Activated T-cell treated with anti-CD3 and anti-CD28 coated beads, Interleukin-2, amount 50 U/mL, for 72 hours (primary cell): ENCODE measurements around the gene FUZ. TPM values are rescaled to one million over a fixed set of nuclear protein-coding genes. Genes with fewer than 3 reads are reported as not detected.

ENCODE experiments used
- ATAC-seq, 2 donors: fragments of 150-1000 bp; cut with Tn5 transposase; replicated peaks in 1 of 2; 2 replicates each; pipeline ENCODE4 v1.10.0; 2021; ENCODE audit warnings: moderate library complexity in 2 of 2, mild to moderate bottlenecking in 1 of 2
- DNase-seq, 2 donors: peaks; one replicate each; pipeline ENCODE4 v3.0.0; 2021 to 2022; ENCODE audit warnings: mixed read lengths in 1 of 2
- H3K27ac Mint-ChIP-seq: one replicate; pipeline ENCODE4 v1.8.0; 2022; ENCODE audit warnings: mild to moderate bottlenecking, moderate library complexity, mixed read lengths
- H3K27me3 Mint-ChIP-seq: one replicate; pipeline ENCODE4 v1.8.0; 2022; ENCODE audit warnings: low read depth, mixed read lengths
- H3K36me3 Mint-ChIP-seq, 2 donors: one replicate each; pipeline ENCODE4 v1.8.0; 2022; ENCODE audit warnings: mixed read lengths in 2 of 2, mild to moderate bottlenecking in 1 of 2; ENCODE audit not compliant: insufficient read depth in 2 of 2
- H3K4me1 Mint-ChIP-seq: one replicate; pipeline ENCODE4 v1.8.0; 2022; ENCODE audit warnings: low read depth, mixed read lengths
- H3K4me3 Mint-ChIP-seq, 2 donors: one replicate each; pipeline ENCODE4 v1.8.0; 2022; ENCODE audit warnings: mild to moderate bottlenecking in 2 of 2, mixed read lengths in 2 of 2, moderate library complexity in 2 of 2
- H3K9me3 Mint-ChIP-seq, 2 donors: one replicate each; pipeline ENCODE4 v1.8.0; 2022; ENCODE audit warnings: mixed read lengths in 2 of 2
- total RNA-seq, 2 donors: library from RNA; stranded (reverse); gene quantifications; one replicate each; pipeline ENCODE4 v1.2.3, GENCODE V29; 2022

The FUZ gene
- total RNA-seq, 2 donors from 2014 or later, result 24.7 to 37.3 TPM

DNA sequence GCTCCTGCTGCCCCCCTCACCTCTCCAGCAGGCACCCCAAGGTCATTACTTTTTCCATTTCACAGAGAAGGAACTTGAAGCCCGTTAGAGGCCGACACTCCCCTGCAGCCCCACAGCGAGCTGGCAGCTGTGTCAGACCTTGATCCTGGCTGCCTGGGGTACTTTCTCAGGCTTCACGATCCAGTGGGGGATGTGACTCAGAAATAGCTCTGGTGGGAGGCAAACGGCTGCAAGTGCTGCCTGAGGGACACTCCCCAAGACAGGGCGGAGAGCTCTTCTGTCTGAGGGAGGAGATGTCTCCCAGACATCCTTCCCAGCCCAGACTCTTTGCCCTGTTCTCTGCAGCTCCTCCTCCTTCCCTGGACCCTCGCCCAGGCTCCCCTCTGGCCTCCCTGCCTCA is 54.8 kb downstream of the FUZ start:
- Mint-ChIP-seq H3K9me3 (peaks cover 0 to 3% of the 10 kb centered on the region in 2 donors), H3K27me3 (no peaks in the 10 kb centered on the region), H3K36me3 (peaks cover 0 to 1% of the 10 kb centered on the region in 2 donors), H3K4me3 (no peak overlapping the region), H3K27ac (no peak overlapping the region), H3K4me1 (no peaks in the 10 kb centered on the region)
- DNase-seq (no peak), ATAC-seq (no peak)

Other genes with a start within 250 kb of the FUZ start
- 10 to 100 TPM; 66.0 to 72.7 TPM for gene NOSIP, start 232.7 kb downstream of the FUZ start, total RNA-seq
- gene PRRG2, start 232.0 kb downstream of the FUZ start, total RNA-seq, result 1 to 10 TPM in 1 of 2 donors, under 1 TPM in 1; 0.88 to 1.1 TPM
- 10 to 100 TPM; 23.9 to 24.6 TPM for gene PRR12, start 222.1 kb downstream of the FUZ start, total RNA-seq
- gene RRAS, start 173.1 kb downstream of the FUZ start, total RNA-seq, result 10 to 100 TPM; 11.3 to 13.5 TPM
- 10 to 100 TPM; 57.7 to 60.1 TPM for gene SCAF1, start 171.1 kb downstream of the FUZ start, total RNA-seq
- gene IRF3, start 147.4 kb downstream of the FUZ start, total RNA-seq, result 100 to 1,000 TPM; 135 to 141 TPM
- 10 to 100 TPM; 80.3 to 82.6 TPM for gene BCL2L12, start 147.4 kb downstream of the FUZ start, total RNA-seq
- gene PRMT1, start 136.0 kb downstream of the FUZ start, total RNA-seq, result 100 to 1,000 TPM; 201 to 251 TPM
- 1 to 10 TPM; 4.1 to 8.1 TPM for gene ADM5, start 123.7 kb downstream of the FUZ start, total RNA-seq
- 1 to 10 TPM; 1.9 to 2.3 TPM for gene CPT1C, start 122.2 kb downstream of the FUZ start, total RNA-seq
- 1 to 10 TPM in 1 of 2 donors, under 1 TPM in 1; 0.19 to 2.4 TPM for gene TSKS, start 50.0 kb downstream of the FUZ start, total RNA-seq
- gene AP2A1, start 46.3 kb downstream of the FUZ start, total RNA-seq, result 10 to 100 TPM; 74.5 to 75.8 TPM
- 10 to 100 TPM; 47.0 to 50.2 TPM for gene MED25, start 5.0 kb upstream of the FUZ start, total RNA-seq
- gene PTOV1, start 37.9 kb upstream of the FUZ start, total RNA-seq, result 10 to 100 TPM; 63.8 to 73.3 TPM
- 10 to 100 TPM; 71.1 to 74.5 TPM for gene PNKP, start 54.3 kb upstream of the FUZ start, total RNA-seq
- gene AKT1S1, start 64.1 kb upstream of the FUZ start, total RNA-seq, result 10 to 100 TPM; 30.5 to 36.6 TPM
- gene TBC1D17, start 64.4 kb upstream of the FUZ start, total RNA-seq, result 10 to 100 TPM; 47.9 to 53.9 TPM
- gene IL4I1, start 83.6 kb upstream of the FUZ start, total RNA-seq, result 10 to 100 TPM; 16.7 to 42.3 TPM
- gene ATF5, start 115.9 kb upstream of the FUZ start, total RNA-seq, result 10 to 100 TPM; 52.3 to 73.6 TPM
- 100 to 1,000 TPM; 135 to 139 TPM for gene NUP62, start 116.2 kb upstream of the FUZ start, total RNA-seq
- not detected for gene SIGLEC11, start 147.9 kb upstream of the FUZ start, total RNA-seq
- gene VRK3, start 212.1 kb upstream of the FUZ start, total RNA-seq, result 10 to 100 TPM; 59.7 to 65.5 TPM
- gene ZNF473, start 212.7 kb upstream of the FUZ start, total RNA-seq, result 10 to 100 TPM; 13.2 to 19.7 TPM